Measurements from ENCODE around the gene NOXO1. TPM values are rescaled to one million over a fixed set of nuclear protein-coding genes. Genes with fewer than 3 reads are reported as not detected.

Gene NOXO1
- total and polyA plus RNA-seq, 2 donors (not counting 3 experiments of a cell fraction or from before 2014, with no cell fraction given): 0.37 to 0.60 TPM

- CTCF ChIA-PET: interaction anchor here (1.6 to 2.7 kb wide), 2 partner anchors 13 to 131 kb away, joined by 10 to 28 read pairs; no protein-coding TSS in a partner anchor
- POLR2A ChIA-PET: interaction anchor here (0.6 kb wide), 1 partner anchor 15 kb away, joined by 4 read pairs; no protein-coding TSS in a partner anchor
- peaks cover 55% of the 10 kb centered on the region for H3K79me2 ChIP-seq (ENCODE audit: control insufficient read depth, insufficient read depth, low read length)
Observed at GRCh38 chr16:2009164-2009711, 28.0 kb upstream of the NOXO1 start.

More at GRCh38 chr16:2009164-2009711, 28.0 kb upstream of the NOXO1 start:
- Histone ChIP-seq H4K20me1 (replicated peaks; ENCODE audit: control insufficient read depth, extremely low read depth, insufficient read depth, low read length) (no peaks in the 10 kb centered on the region), H3K9me1 (replicated peaks; ENCODE audit: control insufficient read depth, extremely low read depth, insufficient read depth, low read length) (no peaks in the 10 kb centered on the region), H3K27ac (ENCODE audit: insufficient read depth, low read depth, low read length) (peak overlapping the region; percentile 82), H2AFZ (ENCODE audit: low read depth, low read length) (peak overlapping the region; percentile 15), H3K9ac (replicated peaks; ENCODE audit: extremely low read depth, insufficient read depth, low read length) (peak overlapping the region; percentile 89), H3K4me1 (ENCODE audit: control insufficient read depth, extremely low read depth, insufficient read depth, low read length) (peaks cover 44% of the 10 kb centered on the region), H3K9me3 (replicated peaks; ENCODE audit: control insufficient read depth, insufficient read depth, low read length) (no peaks in the 10 kb centered on the region), H3K4me3 (replicated peaks in 1 of 3; ENCODE audit: insufficient read depth in 1 of 3, low read depth in 1 of 3, low read length in 3 of 3) (peak overlapping the region; percentile 71 to 76 (median 72)), H3K27me3 (ENCODE audit: control insufficient read depth in 2 of 2, insufficient read depth in 2 of 2, low read length in 2 of 2) (no peaks in the 10 kb centered on the region), H3K4me2 (ENCODE audit: insufficient read depth, low read length) (peak overlapping the region; percentile 92), H3K36me3 (ENCODE audit: control insufficient read depth in 2 of 2, extremely low read depth in 1 of 2, insufficient read depth in 2 of 2, low read length in 2 of 2) (no peaks in the 10 kb centered on the region)
- FAIRE-seq (no peak), DNase-seq (ENCODE audit: low read depth, low spot score) (peak; percentile 26)
- dilution Hi-C loops (cut with MboI; ENCODE audit: extremely low pct_ligation_motif_present, low sequenced_read_pairs) (no loop called here), intact Hi-C loops (cut with micrococcal nuclease) (loop anchor here (2.0 kb wide), 1 partner anchor 44 kb away; the partner anchor contains the start of gene RPS2)
- TF ChIP-seq CTCF (IDR thresholded peaks at IDR 0.05; ENCODE audit: extremely low read depth in 1 of 2, insufficient read depth in 1 of 2, low read depth in 1 of 2, low read length in 2 of 2): no peak
- TF ChIP-seq POLR2AphosphoS5 (IDR thresholded peaks at IDR 0.05; ENCODE audit: insufficient read depth, low read depth, low read length): no peak
- no peak for TF ChIP-seq POLR2A (IDR thresholded peaks at IDR 0.05; ENCODE audit: low read depth, low read length)
- TF ChIP-seq MAX (IDR thresholded peaks at IDR 0.05; ENCODE audit: insufficient read depth, insufficient read length): no peak
- TF ChIP-seq MYC (IDR thresholded peaks at IDR 0.05; ENCODE audit: low read depth, low read length): no peak
- no peak for TF ChIP-seq GATA2 (IDR thresholded peaks at IDR 0.05; ENCODE audit: insufficient read depth, insufficient read length, low read depth, low read length)
- no peak for TF ChIP-seq FOS (IDR thresholded peaks at IDR 0.05; ENCODE audit: borderline replicate concordance, insufficient read depth, low read length)
- TF ChIP-seq EZH2 (IDR thresholded peaks at IDR 0.05; ENCODE audit: borderline replicate concordance, low read depth, low read length, severe bottlenecking): no peak
- no peak for TF ChIP-seq JUN (IDR thresholded peaks at IDR 0.05; ENCODE audit: borderline replicate concordance, insufficient read depth, insufficient read length, low read depth)
- no TSS peak for BruUV-seq (replicated peaks)

Data from endothelial cell of umbilical vein (primary cell).